ENCODE measurements around the gene ARHGAP42.

The ARHGAP42 gene

GRCh38 chr11:100808904-100809491 is 121.9 kb downstream of the ARHGAP42 start:
- DNase-seq: no peak

GRCh38 chr11:100810146-100810545 is 123.1 kb downstream of the ARHGAP42 start:
- DNase-seq: no peak

- DNase-seq: no peak
Observed at GRCh38 chr11:100810666-100811065, 123.6 kb downstream of the ARHGAP42 start.

GRCh38 chr11:100812517-100812916 is 125.4 kb downstream of the ARHGAP42 start:
- DNase-seq: no peak

- no peak for DNase-seq
Observed at GRCh38 chr11:100815787-100816330, 128.8 kb downstream of the ARHGAP42 start.

GRCh38 chr11:100816823-100817222 is 129.7 kb downstream of the ARHGAP42 start:
- DNase-seq: no peak

GRCh38 chr11:100817620-100818019 is 130.5 kb downstream of the ARHGAP42 start:
- no peak for DNase-seq

- DNase-seq: no peak
Observed at GRCh38 chr11:100820621-100821020, 133.5 kb downstream of the ARHGAP42 start.

- no peak for DNase-seq
Observed at GRCh38 chr11:100821198-100821597, 134.1 kb downstream of the ARHGAP42 start.

GRCh38 chr11:100823360-100823759 is 136.3 kb downstream of the ARHGAP42 start:
- DNase-seq: no peak

- no peak for DNase-seq
Observed at GRCh38 chr11:100824041-100824809, 137.1 kb downstream of the ARHGAP42 start.

- no peak for DNase-seq
Observed at GRCh38 chr11:100825626-100826025, 138.5 kb downstream of the ARHGAP42 start.

- DNase-seq: no peak
Observed at GRCh38 chr11:100827934-100828661, 141.0 kb downstream of the ARHGAP42 start.

GRCh38 chr11:100830274-100830673 is 143.2 kb downstream of the ARHGAP42 start:
- no peak for DNase-seq

- DNase-seq: no peak
Observed at GRCh38 chr11:100830978-100831732, 144.1 kb downstream of the ARHGAP42 start.

- no peak for DNase-seq
Observed at GRCh38 chr11:100831929-100832494, 144.9 kb downstream of the ARHGAP42 start.

- no peak for DNase-seq
Observed at GRCh38 chr11:100832829-100833228, 145.7 kb downstream of the ARHGAP42 start.

- DNase-seq: no peak
Observed at GRCh38 chr11:100833276-100833675, 146.2 kb downstream of the ARHGAP42 start.

GRCh38 chr11:100835854-100836253 is 148.8 kb downstream of the ARHGAP42 start:
- no peak for DNase-seq

- no peak for DNase-seq
Observed at GRCh38 chr11:100837311-100837710, 150.2 kb downstream of the ARHGAP42 start.

- no peak for DNase-seq
Observed at GRCh38 chr11:100841711-100842407, 154.8 kb downstream of the ARHGAP42 start.

- DNase-seq: no peak
Observed at GRCh38 chr11:100847696-100848216, 160.7 kb downstream of the ARHGAP42 start.

Measured in inflammatory macrophage treated with lipopolysaccharide for 1 hour (primary cell).